Neural progenitor cell (in vitro differentiated cells): ENCODE data around the gene MTX1. TPM values are rescaled to one million over a fixed set of nuclear protein-coding genes. Genes with fewer than 3 reads are reported as not detected.
A peak's percentile ranks its signal among the peaks of the same experiment; 100 is the strongest.
"Not testable (repeated sequence)": the region's sequence is repeated elsewhere in the genome, so short reads cannot be mapped to it uniquely, and the experiment has no call there.

ENCODE experiments used
- DNase-seq: peaks from one replicate; pipeline ENCODE4 v3.0.0-alpha.2; 2016; ENCODE audit warnings: low spot score
- H2AFZ ChIP-seq: fragments of 200-600 bp; sonication (generic); replicated peaks from 2 replicates; pipeline ENCODE4 v1.6.1; 2016; ENCODE audit warnings: antibody characterized with exemption
- H3F3A ChIP-seq: fragments of 200-600 bp; sonication (generic); 2 replicates; pipeline ENCODE4 v1.6.1; 2016; ENCODE audit warnings: antibody characterized with exemption, low read depth
- H3K27ac ChIP-seq: fragments of 200-600 bp; sonication (generic); 2 replicates; pipeline ENCODE4 v1.5.1; 2016; ENCODE audit warnings: mild to moderate bottlenecking
- H3K27me3 ChIP-seq: fragments of 200-600 bp; sonication (generic); 2 replicates; pipeline ENCODE4 v1.6.1; 2016; ENCODE audit warnings: mild to moderate bottlenecking, moderate library complexity
- H3K36me3 ChIP-seq: fragments of 200-600 bp; sonication (generic); 2 replicates; pipeline ENCODE4 v1.5.1; 2016
- H3K4me1 ChIP-seq: fragments of 200-600 bp; sonication (generic); 2 replicates; pipeline ENCODE4 v1.6.1; 2016; ENCODE audit warnings: mixed run types
- H3K4me2 ChIP-seq: fragments of 200-600 bp; sonication (generic); 2 replicates; pipeline ENCODE4 v1.6.1; 2016
- H3K4me3 ChIP-seq: fragments of 200-600 bp; sonication (generic); 2 replicates; pipeline ENCODE4 v1.5.1; 2016
- H3K79me2 ChIP-seq: fragments of 200-600 bp; sonication (generic); 2 replicates; pipeline ENCODE4 v1.6.1; 2016; ENCODE audit warnings: low read depth
- H3K9ac ChIP-seq: fragments of 200-600 bp; sonication (generic); 2 replicates; pipeline ENCODE4 v1.6.1; 2016
- H3K9me3 ChIP-seq: fragments of 200-600 bp; sonication (generic); 2 replicates; pipeline ENCODE4 v1.5.1; 2016; ENCODE audit warnings: low read depth
- H4K20me1 ChIP-seq: fragments of 200-600 bp; sonication (generic); 2 replicates; pipeline ENCODE4 v1.6.1; 2016; ENCODE audit warnings: low read depth
- H3K27ac Mint-ChIP-seq: 3 replicates; pipeline ENCODE4 v1.8.0; 2021; ENCODE audit warnings: mixed read lengths
- H3K27me3 Mint-ChIP-seq: 2 replicates; pipeline ENCODE4 v1.8.0; 2022; ENCODE audit warnings: low read depth, mild to moderate bottlenecking, inconsistent platforms, moderate library complexity, mixed read lengths; ENCODE audit not compliant: insufficient read depth
- H3K36me3 Mint-ChIP-seq: 3 replicates; pipeline ENCODE4 v1.8.0; 2021; ENCODE audit warnings: mixed read lengths
- H3K4me1 Mint-ChIP-seq: 3 replicates; pipeline ENCODE4 v1.8.0; 2021; ENCODE audit warnings: mixed read lengths
- H3K4me3 Mint-ChIP-seq: 3 replicates; pipeline ENCODE4 v1.8.0; 2021; ENCODE audit warnings: mild to moderate bottlenecking, moderate library complexity, mixed read lengths
- H3K9me3 Mint-ChIP-seq: 3 replicates; pipeline ENCODE4 v1.8.0; 2020; ENCODE audit warnings: mixed read lengths
- EZH2 ChIP-seq: fragments of 200-600 bp; sonication (generic); IDR thresholded peaks from 2 replicates; pipeline ENCODE4 v1.6.1; 2017; ENCODE audit warnings: antibody characterized with exemption, mild to moderate bottlenecking, moderate library complexity
- EZH2phosphoT487 ChIP-seq: fragments of 200-600 bp; sonication (generic); IDR thresholded peaks from 2 replicates; pipeline ENCODE4 v1.6.1; 2017; ENCODE audit warnings: antibody characterized with exemption
- total RNA-seq: library from RNA; depleted of rRNA; stranded (reverse); fragments of >200 nt; gene quantifications from 2 replicates; pipeline ENCODE4 v1.2.3, GENCODE V29; 2015; ENCODE audit warnings: low replicate concordance
- TF ChIP-seq, protein P1 (sequence below): fragments of 200-600 bp; sonication (generic); IDR thresholded peaks from 2 replicates; pipeline ENCODE4 v1.5.1; 2017; ENCODE audit warnings: antibody characterized with exemption, mild to moderate bottlenecking

MTX1 gene
- total RNA-seq, 1 donor from 2014 or later, result 25.6 TPM

DNA sequence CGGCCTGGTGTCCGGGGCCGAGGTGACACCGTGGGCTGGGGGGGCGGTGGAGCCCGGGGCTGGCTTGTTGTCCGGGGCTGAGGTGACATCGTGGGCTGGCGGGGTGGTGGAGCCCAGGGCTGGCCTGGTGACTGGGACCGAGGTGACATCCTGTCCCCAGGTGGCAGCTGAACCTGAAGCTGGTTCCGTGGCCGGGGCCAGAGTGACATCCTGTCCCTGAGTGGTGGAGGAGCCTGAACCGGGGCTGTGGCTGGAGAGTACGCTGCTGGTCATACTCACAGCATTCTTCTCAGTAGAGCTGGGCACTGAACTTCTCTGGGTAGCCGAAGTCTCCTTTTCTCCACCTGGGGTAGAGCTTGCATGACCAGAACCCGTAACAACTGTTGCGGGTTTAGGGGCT is 16.6 kb upstream of the MTX1 start:
- Mint-ChIP-seq H3K36me3 (peaks cover 20% of the 10 kb centered on the region), H3K9me3 (peaks cover 7% of the 10 kb centered on the region), H3K27ac (peak overlapping the region; percentile 97), H3K27me3 (peaks cover 32% of the 10 kb centered on the region), H3K4me3 (peak overlapping the region; percentile 62), H3K4me1 (peaks cover 34% of the 10 kb centered on the region)
- Histone ChIP-seq H3K27ac (no peak overlapping the region), H3K36me3 (no peaks in the 10 kb centered on the region), H3K9me3 (no peaks in the 10 kb centered on the region), H3K27me3 (no peaks in the 10 kb centered on the region), H3K4me2 (no peak overlapping the region), H3K9ac (no peak overlapping the region), H3F3A (peaks cover 41% of the 10 kb centered on the region), H3K4me1 (peaks cover 16% of the 10 kb centered on the region), H4K20me1 (peaks cover 6% of the 10 kb centered on the region), H3K79me2 (peaks cover 21% of the 10 kb centered on the region), H3K4me3 (no peak overlapping the region), H2AFZ (no peak overlapping the region)
- TF ChIP-seq, protein P1, sequence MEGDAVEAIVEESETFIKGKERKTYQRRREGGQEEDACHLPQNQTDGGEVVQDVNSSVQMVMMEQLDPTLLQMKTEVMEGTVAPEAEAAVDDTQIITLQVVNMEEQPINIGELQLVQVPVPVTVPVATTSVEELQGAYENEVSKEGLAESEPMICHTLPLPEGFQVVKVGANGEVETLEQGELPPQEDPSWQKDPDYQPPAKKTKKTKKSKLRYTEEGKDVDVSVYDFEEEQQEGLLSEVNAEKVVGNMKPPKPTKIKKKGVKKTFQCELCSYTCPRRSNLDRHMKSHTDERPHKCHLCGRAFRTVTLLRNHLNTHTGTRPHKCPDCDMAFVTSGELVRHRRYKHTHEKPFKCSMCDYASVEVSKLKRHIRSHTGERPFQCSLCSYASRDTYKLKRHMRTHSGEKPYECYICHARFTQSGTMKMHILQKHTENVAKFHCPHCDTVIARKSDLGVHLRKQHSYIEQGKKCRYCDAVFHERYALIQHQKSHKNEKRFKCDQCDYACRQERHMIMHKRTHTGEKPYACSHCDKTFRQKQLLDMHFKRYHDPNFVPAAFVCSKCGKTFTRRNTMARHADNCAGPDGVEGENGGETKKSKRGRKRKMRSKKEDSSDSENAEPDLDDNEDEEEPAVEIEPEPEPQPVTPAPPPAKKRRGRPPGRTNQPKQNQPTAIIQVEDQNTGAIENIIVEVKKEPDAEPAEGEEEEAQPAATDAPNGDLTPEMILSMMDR, result no peak
- no peak for TF ChIP-seq EZH2phosphoT487
- no peak for TF ChIP-seq EZH2
- no peak for DNase-seq

DNA sequence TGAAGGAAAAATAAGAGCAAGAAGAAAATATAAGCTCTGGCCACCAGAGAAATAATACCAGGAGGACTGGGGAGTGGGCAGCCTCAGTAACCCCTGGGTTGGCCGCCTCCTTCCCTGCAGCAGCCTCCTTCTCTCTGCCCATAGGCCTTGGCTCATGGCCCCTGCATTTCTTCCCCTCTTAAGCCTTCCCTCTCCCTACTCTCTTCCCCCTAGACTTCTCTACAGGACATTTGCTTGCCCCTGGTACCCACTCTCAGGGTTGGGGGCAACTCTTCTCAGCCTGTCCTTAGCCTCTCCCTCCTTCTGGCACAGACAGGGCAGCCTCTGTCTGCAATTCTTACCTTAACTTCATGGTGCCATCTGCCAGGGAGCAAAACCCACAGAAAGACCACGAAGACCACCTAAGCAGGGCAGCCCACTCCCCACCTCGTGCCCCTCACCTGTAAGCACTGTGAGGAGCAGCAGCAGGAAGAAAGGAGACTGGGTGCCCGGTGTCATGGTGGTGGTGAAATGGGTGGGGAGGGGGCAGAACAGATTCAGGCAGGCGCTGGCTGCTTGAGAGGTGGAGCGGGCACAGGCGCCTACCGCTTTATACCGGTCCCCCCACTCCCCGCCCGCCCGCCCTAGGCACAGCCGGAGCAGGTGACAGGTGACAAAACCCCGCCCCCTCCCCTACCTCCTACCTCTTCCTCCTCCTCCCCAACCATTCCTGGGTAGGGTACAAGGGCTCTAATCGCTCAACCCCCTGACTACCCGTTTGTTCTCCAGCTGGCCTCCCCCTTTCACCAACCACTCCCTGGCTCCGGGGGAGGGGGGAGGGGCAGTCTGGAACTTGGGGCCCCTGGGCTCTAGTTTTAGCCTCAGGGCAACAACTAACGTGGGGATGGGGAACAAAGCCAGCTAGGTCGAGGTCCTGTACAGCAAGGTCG is 15.9 kb upstream of the MTX1 start:
- Histone ChIP-seq H3K4me3 (peak overlapping the region; percentile 85), H3K79me2 (peaks cover 28% of the 10 kb centered on the region), H3K9me3 (no peaks in the 10 kb centered on the region), H3K27ac (no peak overlapping the region), H3K27me3 (no peaks in the 10 kb centered on the region), H2AFZ (peak overlapping the region; percentile 59), H3K36me3 (no peaks in the 10 kb centered on the region), H3K9ac (no peak overlapping the region), H3K4me1 (peaks cover 23% of the 10 kb centered on the region), H3F3A (peaks cover 45% of the 10 kb centered on the region), H3K4me2 (peak overlapping the region; percentile 100), H4K20me1 (peaks cover 13% of the 10 kb centered on the region)
- Mint-ChIP-seq H3K27ac (peak overlapping the region; percentile 99), H3K4me3 (peak overlapping the region; percentile 99), H3K4me1 (peaks cover 41% of the 10 kb centered on the region), H3K27me3 (peaks cover 30% of the 10 kb centered on the region), H3K9me3 (peaks cover 9% of the 10 kb centered on the region), H3K36me3 (peaks cover 25% of the 10 kb centered on the region)
- TF ChIP-seq EZH2phosphoT487 (no peak), EZH2 (no peak)
- TF ChIP-seq, protein P1, result no peak
- DNase-seq, result peak; percentile 60

DNA sequence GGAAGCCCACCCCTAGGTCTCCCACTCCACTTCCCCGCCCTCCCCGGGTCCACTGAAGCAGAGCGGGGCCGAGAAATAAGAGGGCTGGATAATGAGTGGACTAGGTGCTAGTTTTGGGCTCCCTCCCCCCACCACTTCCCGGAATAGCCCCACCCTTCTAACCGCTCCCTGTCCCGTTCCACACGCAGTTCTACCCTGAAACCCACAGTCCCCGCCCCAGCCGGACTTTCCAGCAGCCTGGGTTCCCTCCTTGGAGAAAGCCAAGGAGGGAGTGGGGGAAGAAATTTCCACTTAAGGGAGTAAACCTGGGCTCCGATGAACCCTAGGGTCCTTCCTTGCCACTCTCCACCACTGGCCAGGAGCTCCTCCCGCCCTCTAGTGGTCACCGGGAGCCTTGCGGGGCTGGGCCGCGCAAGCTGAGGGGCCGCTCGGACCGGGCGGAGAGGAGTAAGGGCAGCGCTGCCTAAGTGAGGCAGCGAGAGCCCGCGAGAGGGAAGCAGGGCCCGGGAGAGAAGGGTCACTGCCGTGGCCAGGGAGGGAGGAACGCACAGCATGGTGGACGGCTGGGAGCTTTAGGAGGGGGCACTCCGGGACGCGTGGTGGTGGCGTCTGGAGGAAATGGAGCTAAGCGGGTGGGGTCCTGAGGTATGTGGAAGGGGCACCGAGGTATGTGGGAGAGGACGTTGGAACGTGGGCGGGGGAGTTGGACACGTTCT is 15.1 kb upstream of the MTX1 start:
- peak; percentile 95 for DNase-seq
- peaks cover 47% of the 10 kb centered on the region for H3F3A ChIP-seq
- no peaks in the 10 kb centered on the region for H3K9me3 ChIP-seq
- H3K4me2 ChIP-seq, result peak overlapping the region; percentile 100
- peak overlapping the region; percentile 85 for H3K4me3 ChIP-seq
- no peak overlapping the region for H3K9ac ChIP-seq
- no peaks in the 10 kb centered on the region for H3K27me3 ChIP-seq
- H3K4me1 ChIP-seq, result peaks cover 28% of the 10 kb centered on the region
- TF ChIP-seq, protein P1, result peak; percentile 99
- TF ChIP-seq EZH2, result no peak
- TF ChIP-seq EZH2phosphoT487, result no peak
- peak overlapping the region; percentile 99 for H3K27ac Mint-ChIP-seq
- peaks cover 36% of the 10 kb centered on the region for H3K79me2 ChIP-seq
- peak overlapping the region; percentile 96 for H3K27ac ChIP-seq
- H4K20me1 ChIP-seq, result peaks cover 21% of the 10 kb centered on the region
- peaks cover 30% of the 10 kb centered on the region for H3K36me3 Mint-ChIP-seq
- peak overlapping the region; percentile 59 for H2AFZ ChIP-seq
- peaks cover 5% of the 10 kb centered on the region for H3K9me3 Mint-ChIP-seq
- peaks cover 30% of the 10 kb centered on the region for H3K27me3 Mint-ChIP-seq
- H3K4me3 Mint-ChIP-seq, result peak overlapping the region; percentile 99
- peaks cover 44% of the 10 kb centered on the region for H3K4me1 Mint-ChIP-seq
- H3K36me3 ChIP-seq, result no peaks in the 10 kb centered on the region

DNA sequence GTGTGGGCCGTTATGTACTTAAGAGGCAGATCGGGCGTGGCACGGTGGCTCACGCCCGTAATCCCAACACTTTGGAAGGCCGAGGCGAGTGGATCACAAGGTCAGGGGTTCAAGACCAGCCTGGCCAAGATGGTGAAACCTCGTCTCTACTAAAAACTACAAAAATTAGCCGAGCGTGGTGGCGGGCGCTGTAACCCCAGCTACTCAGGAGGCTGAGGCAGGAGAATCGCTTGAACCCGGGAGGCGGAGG is 14.6 kb upstream of the MTX1 start:
- Mint-ChIP-seq H3K27me3 (peaks cover 30% of the 10 kb centered on the region), H3K4me1 (peaks cover 45% of the 10 kb centered on the region), H3K4me3 (peak overlapping the region; percentile 99), H3K36me3 (peaks cover 31% of the 10 kb centered on the region), H3K27ac (peak overlapping the region; percentile 99)
- Histone ChIP-seq H3F3A (peaks cover 52% of the 10 kb centered on the region), H3K4me1 (peaks cover 28% of the 10 kb centered on the region), H3K79me2 (peaks cover 41% of the 10 kb centered on the region), H3K27ac (peak overlapping the region; percentile 96), H3K4me3 (peak overlapping the region; percentile 85), H3K4me2 (peak overlapping the region; percentile 100), H4K20me1 (peaks cover 26% of the 10 kb centered on the region), H2AFZ (peak overlapping the region; percentile 13)
- DNase-seq, H3K9me3 ChIP-seq, H3K27me3 ChIP-seq, H3K36me3 ChIP-seq, H3K9me3 Mint-ChIP-seq, H3K9ac ChIP-seq: not testable (repeated sequence)
